NT2/D1 (cell line): ENCODE data around the gene CTNNA2.
A peak's percentile ranks its signal among the peaks of the same experiment; 100 is the strongest.

Experiments used
- DNase-seq: peaks from one replicate; pipeline ENCODE4 v3.0.0-alpha.2; 2011; ENCODE audit warnings: low read depth, low spot score
- H3K27me3 ChIP-seq: 2 replicates; pipeline ENCODE4 v1.6.0; 2011; ENCODE audit warnings: mild to moderate bottlenecking; ENCODE audit not compliant: insufficient read length, insufficient read depth
- H3K36me3 ChIP-seq: 2 replicates; pipeline ENCODE4 v1.6.1; 2011; ENCODE audit warnings: mild to moderate bottlenecking, low read length, mixed read lengths; ENCODE audit not compliant: insufficient read depth, insufficient read length
- H3K4me1 ChIP-seq: 2 replicates; pipeline ENCODE4 v1.5.1; 2011; ENCODE audit not compliant: insufficient read depth, insufficient read length
- H3K4me3 ChIP-seq: 2 replicates; pipeline ENCODE4 v1.5.1; 2011; ENCODE audit warnings: low read depth; ENCODE audit not compliant: insufficient read length
- H3K9ac ChIP-seq: 2 replicates; pipeline ENCODE4 v1.6.0; 2011; ENCODE audit warnings: low read depth; ENCODE audit not compliant: insufficient read length
- H3K9me3 ChIP-seq: 2 replicates; pipeline ENCODE4 v1.5.1; 2011; ENCODE audit warnings: mild to moderate bottlenecking, low read length; ENCODE audit not compliant: insufficient read depth
- SUZ12 ChIP-seq: IDR thresholded peaks from 2 replicates; pipeline ENCODE4 v1.6.1; 2011; ENCODE audit not compliant: insufficient read length, insufficient read depth; ENCODE audit errors: extremely low read depth
- YY1 ChIP-seq: IDR thresholded peaks from 2 replicates; pipeline ENCODE4 v1.6.1; 2011; ENCODE audit not compliant: insufficient read length, insufficient read depth
- ZNF274 ChIP-seq: IDR thresholded peaks from 2 replicates; pipeline ENCODE4 v1.6.1; 2011; ENCODE audit warnings: mild to moderate bottlenecking, low read depth, low read length

The CTNNA2 gene

GRCh38 chr2:79981316-79981715, 468.5 kb downstream of the CTNNA2 start:
- DNase-seq: no peak
- H3K4me1 ChIP-seq: no peaks in the 10 kb centered on the region

GRCh38 chr2:79982445-79982844, 469.6 kb downstream of the CTNNA2 start:
- Histone ChIP-seq H3K9me3 (no peaks in the 10 kb centered on the region), H3K27me3 (no peaks in the 10 kb centered on the region), H3K4me1 (no peaks in the 10 kb centered on the region), H3K36me3 (no peaks in the 10 kb centered on the region), H3K9ac (no peak overlapping the region), H3K4me3 (no peak overlapping the region)
- DNase-seq: peak; percentile 40
- TF ChIP-seq ZNF274 (no peak), YY1 (no peak)

More at GRCh38 chr2:79981316-79981715, 468.5 kb downstream of the CTNNA2 start:
- no peaks in the 10 kb centered on the region for H3K9me3 ChIP-seq
- TF ChIP-seq YY1: no peak
- TF ChIP-seq ZNF274: no peak
- no peak for TF ChIP-seq SUZ12
- no peaks in the 10 kb centered on the region for H3K27me3 ChIP-seq
- no peak overlapping the region for H3K4me3 ChIP-seq
- no peaks in the 10 kb centered on the region for H3K36me3 ChIP-seq
- no peak overlapping the region for H3K9ac ChIP-seq

- Histone ChIP-seq H3K9ac (no peak overlapping the region), H3K4me1 (no peaks in the 10 kb centered on the region), H3K9me3 (no peaks in the 10 kb centered on the region), H3K4me3 (no peak overlapping the region), H3K36me3 (no peaks in the 10 kb centered on the region), H3K27me3 (no peaks in the 10 kb centered on the region)
- DNase-seq: no peak
- no peak for TF ChIP-seq YY1
- TF ChIP-seq SUZ12: no peak
- no peak for TF ChIP-seq ZNF274
Measured at GRCh38 chr2:79984476-79984875, 471.6 kb downstream of the CTNNA2 start.

GRCh38 chr2:79985145-79985544, 472.3 kb downstream of the CTNNA2 start:
- no peak for DNase-seq
- Histone ChIP-seq H3K4me3 (no peak overlapping the region), H3K36me3 (no peaks in the 10 kb centered on the region), H3K9ac (no peak overlapping the region), H3K4me1 (no peaks in the 10 kb centered on the region), H3K27me3 (no peaks in the 10 kb centered on the region), H3K9me3 (no peaks in the 10 kb centered on the region)
- TF ChIP-seq ZNF274 (no peak), SUZ12 (no peak), YY1 (no peak)

- Histone ChIP-seq H3K4me1 (no peaks in the 10 kb centered on the region), H3K9ac (no peak overlapping the region), H3K27me3 (no peaks in the 10 kb centered on the region), H3K9me3 (no peaks in the 10 kb centered on the region), H3K36me3 (no peaks in the 10 kb centered on the region), H3K4me3 (no peak overlapping the region)
- TF ChIP-seq ZNF274 (no peak), SUZ12 (no peak), YY1 (no peak)
- no peak for DNase-seq
Measured at GRCh38 chr2:79985571-79985970, 472.7 kb downstream of the CTNNA2 start.

GRCh38 chr2:79993144-79993543, 480.3 kb downstream of the CTNNA2 start:
- no peak for DNase-seq
- no peak overlapping the region for H3K4me3 ChIP-seq
- H3K27me3 ChIP-seq: no peaks in the 10 kb centered on the region
- H3K36me3 ChIP-seq: no peaks in the 10 kb centered on the region
- H3K4me1 ChIP-seq: no peaks in the 10 kb centered on the region
- TF ChIP-seq SUZ12 (no peak), ZNF274 (no peak), YY1 (no peak)
- no peak overlapping the region for H3K9ac ChIP-seq
- H3K9me3 ChIP-seq: no peaks in the 10 kb centered on the region

GRCh38 chr2:79994161-79994560, 481.3 kb downstream of the CTNNA2 start:
- H3K4me3 ChIP-seq: no peak overlapping the region
- TF ChIP-seq YY1: no peak
- no peak for TF ChIP-seq SUZ12
- no peak for TF ChIP-seq ZNF274
- no peak for DNase-seq
- H3K36me3 ChIP-seq: no peaks in the 10 kb centered on the region
- H3K9me3 ChIP-seq: no peaks in the 10 kb centered on the region
- H3K9ac ChIP-seq: no peak overlapping the region
- H3K4me1 ChIP-seq: no peaks in the 10 kb centered on the region
- H3K27me3 ChIP-seq: no peaks in the 10 kb centered on the region

- no peaks in the 10 kb centered on the region for H3K4me1 ChIP-seq
- TF ChIP-seq YY1 (no peak), ZNF274 (no peak), SUZ12 (no peak)
- DNase-seq: no peak
Measured at GRCh38 chr2:79994965-79995364, 482.1 kb downstream of the CTNNA2 start.

More at GRCh38 chr2:79994965-79995364, 482.1 kb downstream of the CTNNA2 start:
- Histone ChIP-seq H3K27me3 (no peaks in the 10 kb centered on the region), H3K9me3 (no peaks in the 10 kb centered on the region), H3K36me3 (no peaks in the 10 kb centered on the region), H3K9ac (no peak overlapping the region), H3K4me3 (no peak overlapping the region)
